Nephron progenitor cell (in vitro differentiated cells): ENCODE results near the gene HGF.

Experiments
- DNase-seq: peaks from one replicate; pipeline ENCODE4 v3.0.0; 2021
- H3K27ac Mint-ChIP-seq: 2 replicates; pipeline ENCODE4 v1.8.0; 2021; ENCODE audit warnings: mild to moderate bottlenecking, moderate library complexity, mixed read lengths
- H3K27me3 Mint-ChIP-seq: 2 replicates; pipeline ENCODE4 v1.8.0; 2021; ENCODE audit warnings: mild to moderate bottlenecking, low read depth, mixed read lengths; ENCODE audit not compliant: poor library complexity
- H3K36me3 Mint-ChIP-seq: 2 replicates; pipeline ENCODE4 v1.8.0; 2021; ENCODE audit warnings: low read depth, mixed read lengths
- H3K4me1 Mint-ChIP-seq: 2 replicates; pipeline ENCODE4 v1.8.0; 2021; ENCODE audit warnings: mixed read lengths
- H3K4me3 Mint-ChIP-seq: 2 replicates; pipeline ENCODE4 v1.8.0; 2021; ENCODE audit warnings: mild to moderate bottlenecking, moderate library complexity, mixed read lengths
- H3K9me3 Mint-ChIP-seq: 2 replicates; pipeline ENCODE4 v1.8.0; 2021; ENCODE audit warnings: mild to moderate bottlenecking, moderate library complexity, mixed read lengths
- TF ChIP-seq, protein P1 (sequence below): fragments of 200-600 bp; sonication (generic); IDR thresholded peaks from 2 replicates; pipeline ENCODE4 v1.5.0; 2021; ENCODE audit warnings: antibody characterized with exemption

HGF gene

DNA sequence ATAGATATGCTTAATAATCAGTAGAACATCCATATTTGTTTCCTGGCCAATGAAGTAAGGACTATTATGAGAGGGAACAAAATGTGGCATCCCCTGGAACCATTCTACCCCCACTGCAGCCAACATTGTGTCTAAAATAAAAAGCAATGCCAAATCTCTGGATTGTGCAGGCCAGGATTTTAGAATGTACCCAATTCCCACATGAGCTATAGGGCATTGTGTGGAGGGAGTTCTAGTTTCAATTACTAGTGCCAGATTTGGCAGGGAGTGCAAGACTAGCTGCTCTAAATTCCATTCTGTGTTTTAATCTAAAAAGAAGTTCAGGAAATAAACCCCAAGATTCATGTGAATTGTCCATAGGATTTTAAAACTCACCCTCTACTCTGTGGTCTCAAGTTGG is 112.3 kb downstream of the HGF start:
- Mint-ChIP-seq H3K4me1 (no peaks in the 10 kb centered on the region), H3K27me3 (peaks cover 5% of the 10 kb centered on the region), H3K36me3 (peaks cover 5% of the 10 kb centered on the region), H3K27ac (no peak overlapping the region), H3K9me3 (peaks cover 21% of the 10 kb centered on the region), H3K4me3 (no peak overlapping the region)
- TF ChIP-seq, protein P1, sequence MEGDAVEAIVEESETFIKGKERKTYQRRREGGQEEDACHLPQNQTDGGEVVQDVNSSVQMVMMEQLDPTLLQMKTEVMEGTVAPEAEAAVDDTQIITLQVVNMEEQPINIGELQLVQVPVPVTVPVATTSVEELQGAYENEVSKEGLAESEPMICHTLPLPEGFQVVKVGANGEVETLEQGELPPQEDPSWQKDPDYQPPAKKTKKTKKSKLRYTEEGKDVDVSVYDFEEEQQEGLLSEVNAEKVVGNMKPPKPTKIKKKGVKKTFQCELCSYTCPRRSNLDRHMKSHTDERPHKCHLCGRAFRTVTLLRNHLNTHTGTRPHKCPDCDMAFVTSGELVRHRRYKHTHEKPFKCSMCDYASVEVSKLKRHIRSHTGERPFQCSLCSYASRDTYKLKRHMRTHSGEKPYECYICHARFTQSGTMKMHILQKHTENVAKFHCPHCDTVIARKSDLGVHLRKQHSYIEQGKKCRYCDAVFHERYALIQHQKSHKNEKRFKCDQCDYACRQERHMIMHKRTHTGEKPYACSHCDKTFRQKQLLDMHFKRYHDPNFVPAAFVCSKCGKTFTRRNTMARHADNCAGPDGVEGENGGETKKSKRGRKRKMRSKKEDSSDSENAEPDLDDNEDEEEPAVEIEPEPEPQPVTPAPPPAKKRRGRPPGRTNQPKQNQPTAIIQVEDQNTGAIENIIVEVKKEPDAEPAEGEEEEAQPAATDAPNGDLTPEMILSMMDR, result no peak
- no peak for DNase-seq

DNA sequence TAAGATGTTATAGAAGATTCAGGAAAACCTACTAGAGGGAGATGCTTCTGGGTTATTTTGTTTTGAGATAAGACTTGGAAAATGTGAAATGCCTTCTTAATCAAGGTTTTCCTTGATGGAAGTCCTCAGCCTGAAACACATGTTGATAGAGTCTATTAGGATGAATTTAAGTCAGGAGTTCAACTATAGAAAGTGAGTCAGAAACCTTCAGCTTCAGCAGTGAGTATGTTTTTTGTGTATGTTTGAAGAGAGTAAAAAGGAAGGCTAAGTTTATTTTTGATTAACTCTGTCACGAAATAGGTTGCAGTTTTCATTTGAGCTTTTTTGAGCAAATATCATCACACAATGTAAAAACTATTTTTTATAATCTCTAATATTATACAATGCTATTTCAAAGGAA is 114.6 kb downstream of the HGF start:
- Mint-ChIP-seq H3K27me3 (peaks cover 5% of the 10 kb centered on the region), H3K36me3 (peaks cover 12% of the 10 kb centered on the region), H3K9me3 (peaks cover 30% of the 10 kb centered on the region), H3K4me3 (no peak overlapping the region), H3K27ac (no peak overlapping the region), H3K4me1 (no peaks in the 10 kb centered on the region)
- TF ChIP-seq, protein P1, result no peak
- no peak for DNase-seq

DNA sequence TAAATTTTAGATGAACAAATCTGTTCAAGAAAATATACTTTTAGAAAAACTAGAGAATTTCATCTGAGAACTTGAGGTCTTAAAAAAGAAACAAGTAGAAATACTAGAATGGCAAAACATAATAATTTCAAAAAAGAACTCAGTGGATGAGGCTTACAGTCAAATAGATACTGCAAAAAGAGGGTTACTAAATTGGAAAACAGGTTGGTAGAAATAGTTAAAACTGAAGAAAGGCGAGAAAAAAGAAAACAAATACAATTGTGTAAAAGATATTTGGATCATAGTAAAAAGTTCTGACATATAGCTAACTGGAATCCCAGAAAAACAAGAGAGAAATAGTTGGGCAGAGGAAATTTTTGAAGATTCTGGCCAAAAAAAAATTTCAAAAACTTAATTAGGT is 117.6 kb downstream of the HGF start:
- TF ChIP-seq, protein P1, result no peak
- Mint-ChIP-seq H3K36me3 (peaks cover 8% of the 10 kb centered on the region), H3K4me3 (no peak overlapping the region), H3K27ac (no peak overlapping the region), H3K4me1 (no peaks in the 10 kb centered on the region), H3K9me3 (peaks cover 26% of the 10 kb centered on the region), H3K27me3 (peaks cover 3% of the 10 kb centered on the region)
- DNase-seq, result no peak
